ENCODE data around the gene ITM2C.

ITM2C gene

GRCh38 chr2:230927711-230928341, 63.1 kb downstream of the ITM2C start:
- no peak for TF ChIP-seq CTCF (IDR thresholded peaks at IDR 0.05; ENCODE audit: control insufficient read depth, insufficient read depth, low read depth, low read length, missing control alignments)
- no peak overlapping the region for H3K4me3 ChIP-seq (ENCODE audit: control insufficient read depth, low read depth, low read length)
- DNase-seq (ENCODE audit: low read depth) = no peak
